Measurements from ENCODE around the gene CYGB. TPM values are rescaled to one million over a fixed set of nuclear protein-coding genes. Genes with fewer than 3 reads are reported as not detected.

CYGB gene
- total and polyA plus RNA-seq, 2 of the 13 experiments (the other 11 are each of a cell fraction or from before 2014, with no cell fraction given) = 18.9 to 27.1 TPM

- Histone ChIP-seq H3K9ac (ENCODE audit: insufficient read depth, low read depth, low read length) (no peak overlapping the region), H4K20me1 (ENCODE audit: insufficient read depth, low read length) (no peaks in the 10 kb centered on the region), H3K9me3 (ENCODE audit: low read length) (no peaks in the 10 kb centered on the region), H3K4me2 (ENCODE audit: low read depth, low read length) (no peak overlapping the region), H3K36me3 (replicated peaks in 1 of 2; ENCODE audit: control insufficient read depth in 1 of 2, insufficient read depth in 2 of 2, low read length in 2 of 2) (no peaks in the 10 kb centered on the region), H2AFZ (ENCODE audit: low read length) (no peak overlapping the region), H3K27ac (ENCODE audit: extremely low read length, insufficient read depth, low read length) (no peak overlapping the region), H3K27me3 (ENCODE audit: control insufficient read depth in 1 of 2, insufficient read depth in 2 of 2, low read length in 2 of 2) (peaks cover 0 to 5% of the 10 kb centered on the region in 2 experiments; a peak in 1 of 5 replicates), H3K4me1 (ENCODE audit: insufficient read depth, low read length) (peaks cover 35% of the 10 kb centered on the region), H3K4me3 (replicated peaks in 1 of 3; ENCODE audit: insufficient read depth in 1 of 3, low read depth in 2 of 3, low read length in 3 of 3) (no peak overlapping the region), H3K79me2 (ENCODE audit: insufficient read depth, low read length) (no peaks in the 10 kb centered on the region)
- ChIA-PET CTCF (ENCODE audit: low intra/inter-chr PET ratio, low total read pairs) (no interaction called here), POLR2A (interaction anchor here (1.0 kb wide), 1 partner anchor 10 kb away, joined by 4 read pairs; the partner anchor contains the start of gene ST6GALNAC2)
- FAIRE-seq = peak; percentile 34
- 87% methylated on average over 9 of the region's 9 CpGs for WGBS (ENCODE audit: low lambda C conversion rate)
- peak; percentile 10; the same call in 1 of the 2 replicates for TF ChIP-seq HDAC1 (CRISPR knock-in tag; IDR thresholded peaks at IDR 0.05)
- TF ChIP-seq ZNF121 (CRISPR knock-in tag; IDR thresholded peaks at IDR 0.05) = 0 out of 2 replicates have a peak, but pooled peaks have one; percentile 23
- TF ChIP-seq CEBPB (IDR thresholded peaks at IDR 0.05; ENCODE audit: borderline replicate concordance, low read depth, low read length) = peak; percentile 23; the same call in 1 of the 2 replicates
- TF ChIP-seq DNMT3B (CRISPR knock-in tag; conservative IDR thresholded peaks at IDR 0.05) = no peak
- BruUV-seq (replicated peaks) = no TSS peak
- in situ Hi-C loops (cut with HindIII; ENCODE audit: extremely low pct_ligation_motif_present, low pct_unique_long_range_greater_than_20kb) (no loop called here), intact Hi-C loops (cut with micrococcal nuclease; ENCODE audit: unreplicated experiment) (no loop called here)
- DNase-seq (ENCODE audit: low spot score) = no peak
- no peak for ATAC-seq
Measured at GRCh38 chr17:76576189-76576588, 38.7 kb upstream of the CYGB start.

GRCh38 chr17:76575570-76575969, 38.1 kb upstream of the CYGB start:
- Histone ChIP-seq H3K79me2 (ENCODE audit: insufficient read depth, low read length) (no peaks in the 10 kb centered on the region), H3K9ac (ENCODE audit: insufficient read depth, low read depth, low read length) (no peak overlapping the region; the same call in 1 of the 2 replicates), H3K4me3 (replicated peaks in 1 of 3; ENCODE audit: insufficient read depth in 1 of 3, low read depth in 2 of 3, low read length in 3 of 3) (no peak overlapping the region), H2AFZ (ENCODE audit: low read length) (no peak overlapping the region), H3K27me3 (ENCODE audit: control insufficient read depth in 1 of 2, insufficient read depth in 2 of 2, low read length in 2 of 2) (no peaks in the 10 kb centered on the region), H3K9me3 (ENCODE audit: low read length) (no peaks in the 10 kb centered on the region), H3K27ac (ENCODE audit: extremely low read length, insufficient read depth, low read length) (no peak overlapping the region), H3K36me3 (replicated peaks in 1 of 2; ENCODE audit: control insufficient read depth in 1 of 2, insufficient read depth in 2 of 2, low read length in 2 of 2) (no peaks in the 10 kb centered on the region), H4K20me1 (ENCODE audit: insufficient read depth, low read length) (no peaks in the 10 kb centered on the region), H3K4me2 (ENCODE audit: low read depth, low read length) (no peak overlapping the region; the same call in none of the 2 replicates), H3K4me1 (ENCODE audit: insufficient read depth, low read length) (peaks cover 35% of the 10 kb centered on the region)
- WGBS (ENCODE audit: low lambda C conversion rate) = 0% methylated on average over 2 of the region's 5 CpGs
- intact Hi-C loops (cut with micrococcal nuclease; ENCODE audit: unreplicated experiment) (no loop called here), in situ Hi-C loops (cut with HindIII; ENCODE audit: extremely low pct_ligation_motif_present, low pct_unique_long_range_greater_than_20kb) (no loop called here)
- ATAC-seq (no peak), FAIRE-seq (no peak), DNase-seq (ENCODE audit: low spot score) (no peak)
- POLR2A ChIA-PET = interaction anchor here (1.0 kb wide), 1 partner anchor 10 kb away, joined by 4 read pairs; the partner anchor contains the start of gene ST6GALNAC2
- BruUV-seq (replicated peaks) = no TSS peak
- TF ChIP-seq JARID2 (CRISPR knock-in tag; IDR thresholded peaks at IDR 0.05; ENCODE audit: insufficient replicate concordance) (no peak), ZNF788 (CRISPR knock-in tag; IDR thresholded peaks at IDR 0.05; ENCODE audit: borderline replicate concordance) (0 out of 2 replicates have a peak, but pooled peaks have one; percentile 23), TP53 (CRISPR knock-in tag; conservative IDR thresholded peaks at IDR 0.05) (no peak), NFYC (CRISPR knock-in tag; IDR thresholded peaks at IDR 0.05) (no peak), DDIT3 (CRISPR knock-in tag; IDR thresholded peaks at IDR 0.05) (no peak), TBX2 (CRISPR knock-in tag; IDR thresholded peaks at IDR 0.05; ENCODE audit: borderline replicate concordance) (peak; percentile 32; the same call in 1 of the 2 replicates), ATF5 (CRISPR knock-in tag; IDR thresholded peaks at IDR 0.05; ENCODE audit: low read depth) (no peak), FOXC1 (CRISPR knock-in tag; IDR thresholded peaks at IDR 0.05; ENCODE audit: borderline replicate concordance) (no peak), ZNF737 (CRISPR knock-in tag; IDR thresholded peaks at IDR 0.05; ENCODE audit: borderline replicate concordance) (no peak)
- CTCF ChIA-PET (ENCODE audit: low intra/inter-chr PET ratio, low total read pairs) = no interaction called here
